Endodermal cell (in vitro differentiated cells): ENCODE data around the gene HEXA. TPM values are rescaled to one million over a fixed set of nuclear protein-coding genes. Genes with fewer than 3 reads are reported as not detected.

Source experiments
- DNase-seq: peaks from one replicate; pipeline ENCODE4 v3.0.0-alpha.2; 2017
- H3K27ac ChIP-seq: 2 replicates; pipeline ENCODE4 v1.5.1; 2013; ENCODE audit warnings: mild to moderate bottlenecking, low read depth, low read length, moderate library complexity
- H3K27me3 ChIP-seq: 2 replicates; pipeline ENCODE4 v1.6.1; 2013; ENCODE audit warnings: mild to moderate bottlenecking, low read length, moderate library complexity; ENCODE audit not compliant: insufficient read depth, control insufficient read depth, poor library complexity, severe bottlenecking
- H3K36me3 ChIP-seq: 2 replicates; pipeline ENCODE4 v1.7.0; 2013; ENCODE audit warnings: mild to moderate bottlenecking, low read length, moderate library complexity; ENCODE audit not compliant: control insufficient read depth, insufficient read depth
- H3K4me1 ChIP-seq: one replicate; pipeline ENCODE4 v1.7.0; 2013; ENCODE audit warnings: low read length; ENCODE audit not compliant: control insufficient read depth, insufficient read depth
- H3K4me3 ChIP-seq: 2 replicates; pipeline ENCODE4 v1.5.1; 2013; ENCODE audit warnings: mild to moderate bottlenecking, low read length, moderate library complexity
- H3K9ac ChIP-seq: 2 replicates; pipeline ENCODE4 v1.6.1; 2013; ENCODE audit warnings: mild to moderate bottlenecking, low read length, moderate library complexity; ENCODE audit not compliant: poor library complexity, severe bottlenecking; ENCODE audit errors: extremely low read depth
- H3K9me3 ChIP-seq: 2 replicates; pipeline ENCODE4 v1.6.1; 2013; ENCODE audit warnings: mild to moderate bottlenecking, low read length, moderate library complexity; ENCODE audit not compliant: control insufficient read depth
- H3K27ac Mint-ChIP-seq: 2 replicates; pipeline ENCODE4 v1.8.0; 2020; ENCODE audit warnings: mixed read lengths
- H3K27me3 Mint-ChIP-seq: 2 replicates; pipeline ENCODE4 v1.8.0; 2021; ENCODE audit warnings: mild to moderate bottlenecking, mixed read lengths; ENCODE audit not compliant: insufficient read depth
- H3K36me3 Mint-ChIP-seq: 2 replicates; pipeline ENCODE4 v1.8.0; 2020; ENCODE audit warnings: low read depth, mixed read lengths
- H3K4me1 Mint-ChIP-seq: 2 replicates; pipeline ENCODE4 v1.8.0; 2020; ENCODE audit warnings: mixed read lengths
- H3K4me3 Mint-ChIP-seq: 2 replicates; pipeline ENCODE4 v1.8.0; 2020; ENCODE audit warnings: mild to moderate bottlenecking, moderate library complexity, mixed read lengths
- H3K9me3 Mint-ChIP-seq: 2 replicates; pipeline ENCODE4 v1.8.0; 2020; ENCODE audit warnings: mild to moderate bottlenecking, mixed read lengths
- CTCF ChIP-seq: fragments of 200-600 bp; sonication (generic); conservative IDR thresholded peaks from 2 replicates; pipeline ENCODE4 v1.5.0; 2021; ENCODE audit warnings: antibody characterized with exemption, mild to moderate bottlenecking
- WGBS, 2 experiments: methylation state at CpG; one replicate each; pipeline versions ENCODE4 v1.1.5 to v1.1.7; 2013; ENCODE audit warnings: missing lambda C conversion rate in 2 of 2, mixed read lengths in 1 of 2; ENCODE audit not compliant: insufficient coverage in 1 of 2, insufficient read length in 1 of 2; 5-methylcytosine and 5-hydroxymethylcytosine counted together
- total RNA-seq, 2 donors: library from RNA; stranded (reverse); fragmentation: NEBNext Ultra II Directional in 1 of 2; extraction: Animal tissue kit (Norgen Biotek cat#: 25700) in 1 of 2; gene quantifications; 2 replicates in 1 of 2; 3 replicates in 1 of 2; pipeline ENCODE4 v1.2.1, GENCODE V29; 2021

Gene HEXA
- total RNA-seq, 2 donors from 2014 or later, result 102 to 104 TPM

- Histone ChIP-seq H3K9me3 (no peaks in the 10 kb centered on the region), H3K4me1 (no peaks in the 10 kb centered on the region), H3K27me3 (no peaks in the 10 kb centered on the region), H3K9ac (no peak overlapping the region), H3K4me3 (no peak overlapping the region), H3K27ac (no peak overlapping the region), H3K36me3 (peaks cover 58% of the 10 kb centered on the region)
- peaks cover 49% of the 10 kb centered on the region for H3K36me3 Mint-ChIP-seq
- H3K27ac Mint-ChIP-seq, result no peak overlapping the region
- no peak overlapping the region for H3K4me3 Mint-ChIP-seq
- 86 to 92% methylated on average over 1 of the region's 1 CpG for WGBS, 2 experiments
- DNase-seq, result no peak
- no peaks in the 10 kb centered on the region for H3K9me3 Mint-ChIP-seq
- no peaks in the 10 kb centered on the region for H3K27me3 Mint-ChIP-seq
- no peaks in the 10 kb centered on the region for H3K4me1 Mint-ChIP-seq
- no peak for TF ChIP-seq CTCF
These were observed 21.3 kb downstream of the HEXA start for GRCh38 chr15:72354496-72354895.

- 94% methylated on average over 2 of the region's 2 CpGs; no CpG with 5 or more reads in 1 of the 2 experiments for WGBS, 2 experiments
- no peak for DNase-seq
- Mint-ChIP-seq H3K4me1 (no peaks in the 10 kb centered on the region), H3K36me3 (peaks cover 61% of the 10 kb centered on the region), H3K9me3 (no peaks in the 10 kb centered on the region), H3K27me3 (no peaks in the 10 kb centered on the region), H3K4me3 (no peak overlapping the region), H3K27ac (no peak overlapping the region)
- TF ChIP-seq CTCF, result no peak
- Histone ChIP-seq H3K9me3 (no peaks in the 10 kb centered on the region), H3K27ac (no peak overlapping the region), H3K9ac (no peak overlapping the region), H3K4me3 (no peak overlapping the region), H3K4me1 (no peaks in the 10 kb centered on the region), H3K27me3 (no peaks in the 10 kb centered on the region), H3K36me3 (peaks cover 71% of the 10 kb centered on the region)
These were observed 22.5 kb downstream of the HEXA start for GRCh38 chr15:72353266-72353665.

- 96 to 100% methylated on average over 2 to 3 of the region's 3 CpGs for whole genome bisulfite sequencing, 2 experiments
- Mint-ChIP-seq H3K4me1 (peaks cover 4% of the 10 kb centered on the region), H3K27ac (no peak overlapping the region), H3K27me3 (no peaks in the 10 kb centered on the region), H3K4me3 (no peak overlapping the region), H3K36me3 (peaks cover 45% of the 10 kb centered on the region), H3K9me3 (no peaks in the 10 kb centered on the region)
- Histone ChIP-seq H3K9ac (no peak overlapping the region), H3K27ac (no peak overlapping the region), H3K4me1 (no peaks in the 10 kb centered on the region), H3K9me3 (no peaks in the 10 kb centered on the region), H3K36me3 (peaks cover 71% of the 10 kb centered on the region), H3K4me3 (no peak overlapping the region), H3K27me3 (no peaks in the 10 kb centered on the region)
- no peak for DNase-seq
- TF ChIP-seq CTCF, result no peak
These were observed 30.0 kb downstream of the HEXA start for GRCh38 chr15:72345806-72346205.
